Suppressor macrophage treated with lipopolysaccharide for 4 hours (primary cell): Measurements from ENCODE around the gene ABR.

Experiments
- DNase-seq: peaks from one replicate; pipeline ENCODE4 v3.0.0-alpha.2; 2020

Gene ABR

GRCh38 chr17:1201132-1201702 lies 21.4 kb upstream of the ABR start:
- DNase-seq = no peak

GRCh38 chr17:1199271-1199743 lies 19.5 kb upstream of the ABR start:
- peak; percentile 46 for DNase-seq

GRCh38 chr17:1197781-1198490 lies 18.2 kb upstream of the ABR start:
- peak; percentile 89 for DNase-seq

DNA sequence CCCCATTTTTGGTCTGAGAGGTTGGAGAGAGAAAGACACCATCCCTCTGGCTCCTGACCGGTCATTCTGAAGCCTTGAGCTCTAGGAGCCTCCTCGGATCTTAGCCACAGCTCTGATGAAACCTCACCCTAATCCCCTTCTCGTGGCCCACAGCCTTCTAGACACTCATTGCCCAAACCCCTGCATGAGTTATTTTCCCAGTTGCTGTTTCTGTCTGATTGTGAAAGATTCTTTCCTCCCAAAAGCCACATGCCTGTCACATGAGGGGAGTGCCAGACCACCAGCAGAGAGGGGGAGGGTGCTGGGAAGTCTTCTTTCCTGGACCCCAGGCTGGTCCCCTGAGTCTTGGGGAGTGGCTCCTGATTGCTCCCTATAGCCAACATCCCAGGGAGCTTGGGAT lies 17.6 kb upstream of the ABR start:
- peak; percentile 96 for DNase-seq

DNA sequence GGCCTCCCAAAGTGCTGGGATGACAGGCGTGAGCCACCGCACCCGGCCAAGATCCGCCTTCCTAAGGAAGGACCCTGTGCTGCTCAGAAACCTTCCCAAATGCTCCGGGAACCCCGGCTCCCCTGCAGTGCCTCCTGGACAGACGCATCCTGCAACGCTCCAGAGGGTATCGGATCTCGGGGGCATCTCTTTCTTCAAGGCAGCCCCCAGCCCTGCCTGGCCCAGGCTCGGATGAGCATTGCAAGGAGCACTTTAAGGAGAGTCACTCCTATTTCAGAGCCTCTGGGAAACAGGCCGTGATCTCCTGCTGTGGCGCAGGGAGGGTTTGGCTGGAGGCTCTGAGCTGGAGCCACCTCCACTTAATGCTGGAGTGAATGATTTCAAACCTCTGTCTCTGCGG lies 17.2 kb upstream of the ABR start:
- no peak for DNase-seq

DNA sequence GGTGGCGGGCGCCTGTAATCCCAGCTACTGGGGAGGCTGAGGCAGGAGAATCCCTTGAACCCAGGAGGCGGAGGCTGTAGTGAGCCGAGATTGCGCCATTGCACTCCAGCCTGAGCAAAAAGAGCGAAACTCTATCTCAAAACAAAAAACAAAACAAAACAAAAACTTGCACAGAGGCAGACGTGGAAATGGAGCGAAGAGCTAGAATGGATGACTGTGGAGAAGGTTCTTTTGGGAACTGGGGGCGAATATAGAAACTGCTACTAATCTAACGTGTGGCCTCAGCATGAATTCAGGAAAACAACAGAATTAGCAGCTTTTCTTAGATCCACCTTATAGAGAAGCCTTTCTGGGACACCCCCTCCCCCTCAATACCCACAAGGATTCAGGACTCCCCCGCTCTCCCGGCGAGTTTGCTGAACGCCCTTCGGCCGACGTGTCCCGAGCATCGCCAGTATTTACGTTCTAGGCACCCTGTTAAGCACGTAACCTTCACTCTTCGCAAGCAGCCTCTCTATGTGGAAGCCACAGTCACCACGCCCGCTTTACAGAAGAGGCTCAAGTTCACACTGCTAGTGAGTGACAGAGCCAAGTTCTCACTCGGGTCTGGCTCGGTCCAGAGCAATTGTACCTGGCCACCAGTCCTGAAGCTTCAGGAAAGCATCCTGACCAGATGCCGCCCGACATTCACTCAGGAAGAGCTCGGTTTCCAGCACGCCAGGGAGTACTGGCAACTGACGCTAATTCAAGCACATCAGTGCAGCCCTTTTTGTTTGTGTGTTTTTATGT lies 13.3 kb upstream of the ABR start:
- peak; percentile 67 for DNase-seq

DNA sequence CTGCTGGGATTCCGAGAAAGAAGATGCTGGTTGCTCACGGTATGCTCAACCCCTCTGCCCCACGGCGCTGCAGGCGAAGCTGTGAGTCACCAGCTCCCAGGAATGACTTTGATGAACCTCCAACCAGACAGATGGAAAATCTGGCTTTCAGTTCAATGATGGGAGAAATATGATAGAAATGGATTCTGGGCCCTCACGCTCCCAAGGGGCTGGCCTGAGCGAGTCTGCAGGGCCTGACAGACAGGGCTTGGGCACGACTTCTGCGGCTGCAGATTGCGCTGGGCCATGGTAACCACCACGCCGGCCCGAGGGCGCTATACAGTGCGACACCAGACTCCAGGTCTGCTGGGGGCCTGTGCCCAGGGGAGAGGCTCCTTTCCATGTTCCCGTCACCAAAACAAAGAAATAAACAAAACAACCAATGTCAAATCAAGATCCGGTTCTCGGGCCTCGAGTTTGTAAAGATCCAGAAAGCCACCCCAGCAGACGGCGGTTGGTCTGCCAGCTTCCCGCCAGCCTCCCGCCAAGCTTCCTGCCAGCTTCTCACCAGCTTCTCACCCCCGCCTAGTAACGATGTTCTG lies 11.1 kb upstream of the ABR start:
- no peak for DNase-seq

DNA sequence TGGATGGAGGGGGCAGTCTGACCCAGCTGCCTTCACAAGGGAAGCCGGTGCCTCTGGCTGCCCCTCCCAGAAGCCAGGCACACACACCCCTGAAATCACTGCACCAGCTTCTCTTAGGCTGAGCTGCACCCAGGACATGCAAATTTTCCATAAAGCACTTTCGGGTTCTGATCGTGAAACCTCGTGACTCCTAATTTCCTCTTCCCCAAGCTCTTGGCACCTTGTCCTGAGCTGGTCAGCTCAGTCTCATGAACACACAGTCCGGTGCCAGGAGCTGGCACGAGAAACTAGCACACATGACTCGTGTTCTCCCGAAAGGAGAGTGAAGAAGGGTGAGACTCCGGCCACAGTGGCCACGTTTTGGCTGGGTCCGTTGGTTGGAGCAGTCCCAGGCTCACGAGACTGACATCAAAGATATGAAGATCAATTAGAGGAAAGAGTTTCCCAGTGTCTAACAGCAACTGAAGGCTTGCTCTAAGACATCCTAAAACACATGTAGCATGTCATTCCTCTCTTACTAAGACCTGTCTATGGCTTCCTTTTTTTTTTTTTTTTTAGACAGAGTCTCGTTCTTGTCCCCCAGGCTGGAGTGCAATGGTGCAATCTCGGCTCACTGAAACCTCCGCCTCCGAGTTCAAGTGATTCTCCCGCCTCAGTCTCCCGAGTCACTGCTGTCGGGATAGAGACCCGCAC lies 9.2 kb upstream of the ABR start:
- peak; percentile 92 for DNase-seq

- peak; percentile 91 for DNase-seq
Observed at GRCh38 chr17:1186923-1187771, 7.4 kb upstream of the ABR start.

- peak; percentile 39 for DNase-seq
Observed at GRCh38 chr17:1186214-1186820, 6.5 kb upstream of the ABR start.

GRCh38 chr17:1183171-1183873 lies 3.5 kb upstream of the ABR start:
- DNase-seq = peak; percentile 65

- no peak for DNase-seq
Observed at GRCh38 chr17:1182811-1183170, 3.0 kb upstream of the ABR start.

GRCh38 chr17:1181753-1182137 lies 2.0 kb upstream of the ABR start:
- no peak for DNase-seq

- no peak for DNase-seq
Observed at GRCh38 chr17:1180958-1181752, 1.4 kb upstream of the ABR start.

GRCh38 chr17:1179112-1179817 lies 516 bp downstream of the ABR start:
- peak; percentile 36 for DNase-seq

- DNase-seq = peak; percentile 33
Observed at GRCh38 chr17:1177016-1177700, 2.6 kb downstream of the ABR start.

DNA sequence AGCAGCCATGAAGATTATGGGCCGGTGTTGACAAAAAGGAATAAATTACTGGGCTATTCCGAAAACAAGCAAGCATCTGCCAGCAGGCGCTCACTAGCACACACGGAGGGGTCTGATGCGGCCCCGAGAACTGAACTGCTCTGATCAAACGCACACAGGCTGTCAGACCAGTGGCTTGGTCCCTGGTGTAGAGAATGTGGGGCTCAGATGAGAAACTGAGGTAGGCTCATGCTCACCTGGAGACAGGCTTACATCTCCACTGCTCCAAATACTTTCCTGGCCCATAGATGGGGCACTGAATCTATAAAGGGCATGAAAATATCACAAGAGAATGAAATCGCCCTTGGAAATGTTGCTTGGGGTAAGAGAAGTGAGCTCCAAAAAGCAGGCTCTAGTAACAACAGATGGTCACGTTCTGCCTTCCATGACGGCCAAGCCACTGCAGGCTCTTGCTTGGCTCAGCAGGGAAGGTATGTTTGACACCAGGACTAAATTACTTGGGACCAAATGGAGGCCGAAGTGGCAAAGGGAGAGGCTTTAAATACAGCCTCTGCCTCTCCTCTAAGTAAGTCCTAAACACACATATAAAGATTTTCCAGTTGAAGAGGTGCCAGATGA lies 5.4 kb downstream of the ABR start:
- no peak for DNase-seq
